D721Med (cell line): Measurements from ENCODE around the gene MIEN1.

Experiments used
- DNase-seq: peaks from one replicate; pipeline ENCODE4 v3.0.0; 2011; ENCODE audit warnings: low spot score; ENCODE audit not compliant: insufficient read length
- FAIRE-seq: peaks from 2 replicates; lab custom pipeline; 2011; peaks lifted over from hg19 to GRCh38; lab: Jason Lieb, UNC
- TF ChIP-seq, protein P1 (sequence below): IDR thresholded peaks from 2 replicates; pipeline ENCODE4 v1.5.1; 2012; ENCODE audit warnings: mild to moderate bottlenecking, control low read depth; ENCODE audit not compliant: insufficient read depth; ENCODE audit errors: missing control alignments

MIEN1 gene

GRCh38 chr17:39730095-39730921, at the start of gene MIEN1:
TSS of gene MIEN1 (minus strand) at chr17:39730532. CDS start at chr17:39730495, 37 bp downstream.
- peak; percentile 97 for DNase-seq
- no peak for FAIRE-seq
- TF ChIP-seq, protein P1, sequence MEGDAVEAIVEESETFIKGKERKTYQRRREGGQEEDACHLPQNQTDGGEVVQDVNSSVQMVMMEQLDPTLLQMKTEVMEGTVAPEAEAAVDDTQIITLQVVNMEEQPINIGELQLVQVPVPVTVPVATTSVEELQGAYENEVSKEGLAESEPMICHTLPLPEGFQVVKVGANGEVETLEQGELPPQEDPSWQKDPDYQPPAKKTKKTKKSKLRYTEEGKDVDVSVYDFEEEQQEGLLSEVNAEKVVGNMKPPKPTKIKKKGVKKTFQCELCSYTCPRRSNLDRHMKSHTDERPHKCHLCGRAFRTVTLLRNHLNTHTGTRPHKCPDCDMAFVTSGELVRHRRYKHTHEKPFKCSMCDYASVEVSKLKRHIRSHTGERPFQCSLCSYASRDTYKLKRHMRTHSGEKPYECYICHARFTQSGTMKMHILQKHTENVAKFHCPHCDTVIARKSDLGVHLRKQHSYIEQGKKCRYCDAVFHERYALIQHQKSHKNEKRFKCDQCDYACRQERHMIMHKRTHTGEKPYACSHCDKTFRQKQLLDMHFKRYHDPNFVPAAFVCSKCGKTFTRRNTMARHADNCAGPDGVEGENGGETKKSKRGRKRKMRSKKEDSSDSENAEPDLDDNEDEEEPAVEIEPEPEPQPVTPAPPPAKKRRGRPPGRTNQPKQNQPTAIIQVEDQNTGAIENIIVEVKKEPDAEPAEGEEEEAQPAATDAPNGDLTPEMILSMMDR = peak; percentile 67

- FAIRE-seq (no peak), DNase-seq (no peak)
- TF ChIP-seq, protein P1 = no peak
Observed at GRCh38 chr17:39777534-39778365, 47.4 kb upstream of the MIEN1 start.

DNA sequence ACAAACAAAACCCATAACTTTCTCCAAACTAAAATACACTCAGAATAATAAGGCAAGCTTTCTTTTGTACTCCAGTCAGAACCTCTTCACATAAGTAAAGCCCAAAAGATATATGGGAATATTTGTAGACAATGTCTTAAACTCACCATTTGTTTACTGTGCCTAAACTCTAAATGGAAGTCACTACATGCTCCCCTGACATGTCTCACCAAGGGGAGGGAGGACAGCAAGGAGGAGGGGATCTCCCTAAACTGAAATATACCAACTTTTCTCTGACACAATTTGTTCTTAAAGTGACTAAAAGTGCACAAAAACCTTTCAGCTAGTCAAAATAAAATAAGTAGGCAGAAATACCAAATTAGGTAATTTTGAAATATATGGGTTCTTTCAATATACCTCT, 45.9 kb upstream of the MIEN1 start:
- no peak for FAIRE-seq
- TF ChIP-seq, protein P1 = no peak

GRCh38 chr17:39775031-39775430, 44.7 kb upstream of the MIEN1 start:
- TF ChIP-seq, protein P1 = no peak
- no peak for FAIRE-seq
- no peak for DNase-seq

More for the DNA sequence above, 45.9 kb upstream of the MIEN1 start:
- no peak for DNase-seq

DNA sequence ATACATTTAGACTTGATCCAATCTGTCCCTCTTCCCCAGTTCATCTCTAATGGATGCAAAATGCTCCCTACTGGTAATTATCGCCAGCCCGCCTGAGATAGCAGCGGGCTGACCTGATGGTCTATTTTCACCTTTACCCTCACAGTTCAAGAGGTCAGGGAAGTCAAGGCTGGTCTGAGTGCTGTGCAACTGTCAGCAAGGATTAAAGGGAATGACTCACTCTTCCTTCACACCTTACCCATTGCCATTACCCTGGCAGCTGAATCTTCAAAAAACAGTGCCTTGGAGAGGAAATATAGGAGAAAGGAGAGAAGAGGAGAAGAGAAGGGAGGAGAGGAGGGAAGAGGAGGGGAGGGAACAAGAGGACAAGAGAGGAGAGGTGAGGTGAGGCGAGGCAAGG, 43.7 kb upstream of the MIEN1 start:
- TF ChIP-seq, protein P1 = no peak
- no peak for DNase-seq
- FAIRE-seq = no peak

DNA sequence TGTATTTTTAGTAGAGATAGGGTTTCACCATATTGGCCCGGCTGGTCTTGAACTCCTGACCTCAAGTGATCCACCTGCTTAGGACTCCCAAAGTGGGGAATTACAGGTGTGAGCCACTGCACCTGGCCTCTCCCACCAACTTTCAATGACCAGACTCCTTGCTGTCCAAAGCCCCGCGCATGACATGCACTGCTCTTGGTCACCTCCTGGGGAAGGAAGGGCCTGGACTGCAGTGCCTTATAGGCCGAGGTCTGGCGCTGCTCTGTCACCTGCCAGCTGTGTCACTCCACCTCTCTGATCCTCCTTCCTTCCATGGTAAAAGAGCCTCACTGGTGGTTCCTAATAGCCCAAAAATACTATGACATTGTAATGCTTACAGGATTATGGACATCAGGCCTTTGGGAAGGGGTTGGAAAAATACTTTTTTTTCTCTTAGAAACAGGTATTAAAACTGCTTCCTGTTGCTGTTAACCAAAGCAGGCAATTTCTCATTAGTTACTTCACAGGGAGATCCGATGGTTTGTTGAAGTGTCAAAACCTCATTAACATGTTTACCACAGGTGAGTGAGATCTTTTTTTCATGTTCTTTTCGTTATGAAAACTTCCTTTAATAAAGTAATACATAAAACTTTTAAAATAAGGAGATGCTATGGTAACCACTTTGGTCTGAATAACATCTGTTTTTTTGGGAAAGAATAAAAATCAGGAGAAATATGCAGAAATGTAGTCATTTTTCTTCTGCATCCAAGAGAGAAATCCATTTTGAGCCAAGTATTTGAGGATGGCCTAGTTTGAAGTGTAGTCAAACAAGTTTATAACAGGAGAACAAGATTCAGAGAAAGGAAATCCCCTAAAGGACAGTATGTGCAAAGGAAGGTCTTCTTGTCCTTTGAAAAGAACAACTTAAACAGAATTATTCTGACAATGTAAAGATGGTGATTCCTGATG, 42.9 kb upstream of the MIEN1 start:
- TF ChIP-seq, protein P1 = no peak
- FAIRE-seq = no peak
- DNase-seq = no peak
